Spleen (tissue), 7 donors: ENCODE measurements around the gene EXOC3.

Experiments used
- POLR2A ChIP-seq, 3 donors: fragments of 450-650 bp; IDR thresholded peaks; one replicate each; pipeline ENCODE4 v1.5.1; 2017; ENCODE audit warnings: antibody characterized with exemption in 3 of 3, mild to moderate bottlenecking in 1 of 3
- TF ChIP-seq, protein P1 (sequence below), 11 experiments: fragments of 200-600 bp in 7 of 11; fragments of 450-650 bp in 4 of 11; sonication (generic) in 4 of 11; IDR thresholded peaks in 8 of 11; conservative IDR thresholded peaks in 3 of 11; 1 replicate in 7 of 11; 2 replicates in 4 of 11; pipeline versions ENCODE4 v1.4.0 to v1.8.0; 2016 to 2021; ENCODE audit warnings: antibody characterized with exemption in 11 of 11, inconsistent platforms in 4 of 11, mild to moderate bottlenecking in 1 of 11
- donor health status: DM: no; HTN: no; CAD: no; lungs with moderate emphysema.
- donor health status: DM: no; HTN: no; CAD: no.
- donor health status: DM: no; HTN: no; CAD: no.

GRCh38 chr5:500491-500890, 57.5 kb downstream of the EXOC3 start:
- TF ChIP-seq, protein P1, sequence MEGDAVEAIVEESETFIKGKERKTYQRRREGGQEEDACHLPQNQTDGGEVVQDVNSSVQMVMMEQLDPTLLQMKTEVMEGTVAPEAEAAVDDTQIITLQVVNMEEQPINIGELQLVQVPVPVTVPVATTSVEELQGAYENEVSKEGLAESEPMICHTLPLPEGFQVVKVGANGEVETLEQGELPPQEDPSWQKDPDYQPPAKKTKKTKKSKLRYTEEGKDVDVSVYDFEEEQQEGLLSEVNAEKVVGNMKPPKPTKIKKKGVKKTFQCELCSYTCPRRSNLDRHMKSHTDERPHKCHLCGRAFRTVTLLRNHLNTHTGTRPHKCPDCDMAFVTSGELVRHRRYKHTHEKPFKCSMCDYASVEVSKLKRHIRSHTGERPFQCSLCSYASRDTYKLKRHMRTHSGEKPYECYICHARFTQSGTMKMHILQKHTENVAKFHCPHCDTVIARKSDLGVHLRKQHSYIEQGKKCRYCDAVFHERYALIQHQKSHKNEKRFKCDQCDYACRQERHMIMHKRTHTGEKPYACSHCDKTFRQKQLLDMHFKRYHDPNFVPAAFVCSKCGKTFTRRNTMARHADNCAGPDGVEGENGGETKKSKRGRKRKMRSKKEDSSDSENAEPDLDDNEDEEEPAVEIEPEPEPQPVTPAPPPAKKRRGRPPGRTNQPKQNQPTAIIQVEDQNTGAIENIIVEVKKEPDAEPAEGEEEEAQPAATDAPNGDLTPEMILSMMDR (IDR thresholded peaks at IDR 0.05 in 8 of 11, conservative IDR thresholded peaks at IDR 0.05 in 3 of 11), result no peak
- no peak for TF ChIP-seq POLR2A (IDR thresholded peaks at IDR 0.05)
